Neural progenitor cell (in vitro differentiated cells): ENCODE measurements around the gene RNASE7. TPM values are rescaled to one million over a fixed set of nuclear protein-coding genes. Genes with fewer than 3 reads are reported as not detected.
A peak's percentile ranks its signal among the peaks of the same experiment; 100 is the strongest.

Source experiments
- DNase-seq: peaks from one replicate; pipeline ENCODE4 v3.0.0-alpha.2; 2016; ENCODE audit warnings: low spot score
- H2AFZ ChIP-seq: fragments of 200-600 bp; sonication (generic); replicated peaks from 2 replicates; pipeline ENCODE4 v1.6.1; 2016; ENCODE audit warnings: antibody characterized with exemption
- H3F3A ChIP-seq: fragments of 200-600 bp; sonication (generic); 2 replicates; pipeline ENCODE4 v1.6.1; 2016; ENCODE audit warnings: antibody characterized with exemption, low read depth
- H3K27ac ChIP-seq: fragments of 200-600 bp; sonication (generic); 2 replicates; pipeline ENCODE4 v1.5.1; 2016; ENCODE audit warnings: mild to moderate bottlenecking
- H3K27me3 ChIP-seq: fragments of 200-600 bp; sonication (generic); 2 replicates; pipeline ENCODE4 v1.6.1; 2016; ENCODE audit warnings: mild to moderate bottlenecking, moderate library complexity
- H3K36me3 ChIP-seq: fragments of 200-600 bp; sonication (generic); 2 replicates; pipeline ENCODE4 v1.5.1; 2016
- H3K4me1 ChIP-seq: fragments of 200-600 bp; sonication (generic); 2 replicates; pipeline ENCODE4 v1.6.1; 2016; ENCODE audit warnings: mixed run types
- H3K4me2 ChIP-seq: fragments of 200-600 bp; sonication (generic); 2 replicates; pipeline ENCODE4 v1.6.1; 2016
- H3K4me3 ChIP-seq: fragments of 200-600 bp; sonication (generic); 2 replicates; pipeline ENCODE4 v1.5.1; 2016
- H3K79me2 ChIP-seq: fragments of 200-600 bp; sonication (generic); 2 replicates; pipeline ENCODE4 v1.6.1; 2016; ENCODE audit warnings: low read depth
- H3K9ac ChIP-seq: fragments of 200-600 bp; sonication (generic); 2 replicates; pipeline ENCODE4 v1.6.1; 2016
- H3K9me3 ChIP-seq: fragments of 200-600 bp; sonication (generic); 2 replicates; pipeline ENCODE4 v1.5.1; 2016; ENCODE audit warnings: low read depth
- H4K20me1 ChIP-seq: fragments of 200-600 bp; sonication (generic); 2 replicates; pipeline ENCODE4 v1.6.1; 2016; ENCODE audit warnings: low read depth
- H3K27ac Mint-ChIP-seq: 3 replicates; pipeline ENCODE4 v1.8.0; 2021; ENCODE audit warnings: mixed read lengths
- H3K27me3 Mint-ChIP-seq: 2 replicates; pipeline ENCODE4 v1.8.0; 2022; ENCODE audit warnings: low read depth, mild to moderate bottlenecking, inconsistent platforms, moderate library complexity, mixed read lengths; ENCODE audit not compliant: insufficient read depth
- H3K36me3 Mint-ChIP-seq: 3 replicates; pipeline ENCODE4 v1.8.0; 2021; ENCODE audit warnings: mixed read lengths
- H3K4me1 Mint-ChIP-seq: 3 replicates; pipeline ENCODE4 v1.8.0; 2021; ENCODE audit warnings: mixed read lengths
- H3K4me3 Mint-ChIP-seq: 3 replicates; pipeline ENCODE4 v1.8.0; 2021; ENCODE audit warnings: mild to moderate bottlenecking, moderate library complexity, mixed read lengths
- H3K9me3 Mint-ChIP-seq: 3 replicates; pipeline ENCODE4 v1.8.0; 2020; ENCODE audit warnings: mixed read lengths
- CTCF ChIP-seq: fragments of 200-600 bp; sonication (generic); IDR thresholded peaks from 2 replicates; pipeline ENCODE4 v1.5.1; 2017; ENCODE audit warnings: antibody characterized with exemption, mild to moderate bottlenecking
- EZH2 ChIP-seq: fragments of 200-600 bp; sonication (generic); IDR thresholded peaks from 2 replicates; pipeline ENCODE4 v1.6.1; 2017; ENCODE audit warnings: antibody characterized with exemption, mild to moderate bottlenecking, moderate library complexity
- EZH2phosphoT487 ChIP-seq: fragments of 200-600 bp; sonication (generic); IDR thresholded peaks from 2 replicates; pipeline ENCODE4 v1.6.1; 2017; ENCODE audit warnings: antibody characterized with exemption
- total RNA-seq: library from RNA; depleted of rRNA; stranded (reverse); fragments of >200 nt; gene quantifications from 2 replicates; pipeline ENCODE4 v1.2.3, GENCODE V29; 2015; ENCODE audit warnings: low replicate concordance

Gene RNASE7
- total RNA-seq, 1 donor from 2014 or later = not detected

GRCh38 chr14:21063479-21063878, 21.3 kb downstream of the RNASE7 start:
- no peak overlapping the region for H3K27ac ChIP-seq

GRCh38 chr14:21066882-21067502, 24.8 kb downstream of the RNASE7 start:
- H2AFZ ChIP-seq = no peak overlapping the region
- H3K4me1 Mint-ChIP-seq = peaks cover 35% of the 10 kb centered on the region
- no peak for DNase-seq
- H3K79me2 ChIP-seq = peaks cover 11% of the 10 kb centered on the region
- peak overlapping the region; percentile 60 for H3K4me3 Mint-ChIP-seq
- H3K27me3 ChIP-seq = peaks cover 7% of the 10 kb centered on the region
- H3F3A ChIP-seq = peaks cover 42% of the 10 kb centered on the region
- no peaks in the 10 kb centered on the region for H3K9me3 ChIP-seq
- H3K9ac ChIP-seq = no peak overlapping the region
- H3K4me3 ChIP-seq = no peak overlapping the region
- no peak overlapping the region for H3K27ac Mint-ChIP-seq
- H3K27ac ChIP-seq = no peak overlapping the region
- peaks cover 3% of the 10 kb centered on the region for H4K20me1 ChIP-seq
- TF ChIP-seq EZH2 (no peak), EZH2phosphoT487 (no peak), CTCF (peak; percentile 38)
- H3K36me3 Mint-ChIP-seq = peaks cover 3% of the 10 kb centered on the region
- H3K4me1 ChIP-seq = peaks cover 9% of the 10 kb centered on the region
- no peak overlapping the region for H3K4me2 ChIP-seq
- H3K9me3 Mint-ChIP-seq = no peaks in the 10 kb centered on the region
- peaks cover 7% of the 10 kb centered on the region for H3K27me3 Mint-ChIP-seq
- no peaks in the 10 kb centered on the region for H3K36me3 ChIP-seq

More at GRCh38 chr14:21063479-21063878, 21.3 kb downstream of the RNASE7 start:
- Mint-ChIP-seq H3K27ac (peak overlapping the region; percentile 22), H3K4me3 (peak overlapping the region; percentile 40), H3K4me1 (peaks cover 22% of the 10 kb centered on the region), H3K27me3 (peaks cover 9% of the 10 kb centered on the region), H3K9me3 (no peaks in the 10 kb centered on the region), H3K36me3 (no peaks in the 10 kb centered on the region)
- peak; percentile 39 for DNase-seq
- Histone ChIP-seq H2AFZ (no peak overlapping the region), H3K79me2 (no peaks in the 10 kb centered on the region), H3K4me2 (no peak overlapping the region), H3F3A (peaks cover 8% of the 10 kb centered on the region), H3K9ac (no peak overlapping the region), H4K20me1 (no peaks in the 10 kb centered on the region), H3K9me3 (no peaks in the 10 kb centered on the region), H3K27me3 (peaks cover 7% of the 10 kb centered on the region), H3K4me3 (no peak overlapping the region), H3K36me3 (no peaks in the 10 kb centered on the region), H3K4me1 (peaks cover 7% of the 10 kb centered on the region)
- TF ChIP-seq EZH2phosphoT487 (no peak), EZH2 (no peak), CTCF (no peak)

- peak overlapping the region; percentile 93 for H3K4me3 Mint-ChIP-seq
- Histone ChIP-seq H3K27me3 (peaks cover 7% of the 10 kb centered on the region), H3F3A (peaks cover 45% of the 10 kb centered on the region), H3K4me2 (peak overlapping the region; percentile 92), H4K20me1 (peaks cover 13% of the 10 kb centered on the region), H3K79me2 (peaks cover 23% of the 10 kb centered on the region), H3K9ac (no peak overlapping the region), H3K9me3 (no peaks in the 10 kb centered on the region), H3K4me3 (peak overlapping the region; percentile 75), H3K36me3 (no peaks in the 10 kb centered on the region), H2AFZ (peak overlapping the region; percentile 38), H3K27ac (no peak overlapping the region), H3K4me1 (peaks cover 10% of the 10 kb centered on the region)
- H3K4me1 Mint-ChIP-seq = peaks cover 37% of the 10 kb centered on the region
- peak; percentile 84 for DNase-seq
- peaks cover 15% of the 10 kb centered on the region for H3K36me3 Mint-ChIP-seq
- H3K27ac Mint-ChIP-seq = peak overlapping the region; percentile 98
- TF ChIP-seq EZH2phosphoT487 = no peak
- TF ChIP-seq CTCF = peak; percentile 65
- H3K27me3 Mint-ChIP-seq = peaks cover 9% of the 10 kb centered on the region
- H3K9me3 Mint-ChIP-seq = no peaks in the 10 kb centered on the region
These were observed 26.6 kb downstream of the RNASE7 start for GRCh38 chr14:21068521-21069387.
